Activated T-helper 17 cell treated with anti-CD3 and anti-CD28 coated beads, Interleukin-2, amount 50 U/mL, for 72 hours (primary cell): Measurements from ENCODE around the gene CD151. TPM values are rescaled to one million over a fixed set of nuclear protein-coding genes. Genes with fewer than 3 reads are reported as not detected.

ENCODE experiments used
- ATAC-seq: fragments of 150-1000 bp; cut with Tn5 transposase; replicated peaks from 2 replicates; pipeline ENCODE4 v1.10.0; 2021; ENCODE audit warnings: mild to moderate bottlenecking, moderate library complexity
- H3K27ac Mint-ChIP-seq: one replicate; pipeline ENCODE4 v1.8.0; 2022; ENCODE audit warnings: mixed read lengths
- H3K27me3 Mint-ChIP-seq: one replicate; pipeline ENCODE4 v1.8.0; 2022; ENCODE audit warnings: mixed read lengths
- H3K36me3 Mint-ChIP-seq: one replicate; pipeline ENCODE4 v1.8.0; 2022; ENCODE audit warnings: low read depth, mild to moderate bottlenecking, mixed read lengths
- H3K4me1 Mint-ChIP-seq: one replicate; pipeline ENCODE4 v1.8.0; 2022; ENCODE audit warnings: mixed read lengths
- H3K4me3 Mint-ChIP-seq: one replicate; pipeline ENCODE4 v1.8.0; 2022; ENCODE audit warnings: mild to moderate bottlenecking, mixed read lengths
- H3K9me3 Mint-ChIP-seq: one replicate; pipeline ENCODE4 v1.8.0; 2022; ENCODE audit warnings: mixed read lengths
- total RNA-seq, 2 donors: library from RNA; stranded (reverse); gene quantifications; one replicate each; pipeline ENCODE4 v1.2.3, GENCODE V29; 2022

Gene CD151
- total RNA-seq, 2 donors from 2014 or later = 61.5 to 74.6 TPM

GRCh38 chr11:846496-847098 is 13.8 kb downstream of the CD151 start:
- no peak for ATAC-seq
- H3K27me3 Mint-ChIP-seq = no peaks in the 10 kb centered on the region
- no peaks in the 10 kb centered on the region for H3K9me3 Mint-ChIP-seq
- H3K36me3 Mint-ChIP-seq = no peaks in the 10 kb centered on the region
- no peaks in the 10 kb centered on the region for H3K4me1 Mint-ChIP-seq
- no peak overlapping the region for H3K4me3 Mint-ChIP-seq
- H3K27ac Mint-ChIP-seq = no peak overlapping the region

GRCh38 chr11:847876-848275 is 15.1 kb downstream of the CD151 start:
- Mint-ChIP-seq H3K36me3 (no peaks in the 10 kb centered on the region), H3K9me3 (no peaks in the 10 kb centered on the region), H3K27me3 (no peaks in the 10 kb centered on the region), H3K4me3 (no peak overlapping the region), H3K27ac (no peak overlapping the region), H3K4me1 (no peaks in the 10 kb centered on the region)
- ATAC-seq = no peak

- no peaks in the 10 kb centered on the region for H3K9me3 Mint-ChIP-seq
- H3K27ac Mint-ChIP-seq = no peak overlapping the region
- H3K36me3 Mint-ChIP-seq = no peaks in the 10 kb centered on the region
- H3K27me3 Mint-ChIP-seq = no peaks in the 10 kb centered on the region
- no peaks in the 10 kb centered on the region for H3K4me1 Mint-ChIP-seq
- peak; percentile 68 for ATAC-seq
- H3K4me3 Mint-ChIP-seq = peak overlapping the region; percentile 53
These were observed 15.7 kb downstream of the CD151 start for GRCh38 chr11:848380-848931.

- Mint-ChIP-seq H3K36me3 (no peaks in the 10 kb centered on the region), H3K4me3 (peak overlapping the region; percentile 53), H3K4me1 (no peaks in the 10 kb centered on the region), H3K27me3 (no peaks in the 10 kb centered on the region), H3K27ac (no peak overlapping the region), H3K9me3 (no peaks in the 10 kb centered on the region)
- peak; percentile 48 for ATAC-seq
These were observed 16.5 kb downstream of the CD151 start for GRCh38 chr11:849104-849824.

- H3K36me3 Mint-ChIP-seq = no peaks in the 10 kb centered on the region
- H3K4me3 Mint-ChIP-seq = no peak overlapping the region
- H3K9me3 Mint-ChIP-seq = no peaks in the 10 kb centered on the region
- H3K4me1 Mint-ChIP-seq = no peaks in the 10 kb centered on the region
- no peaks in the 10 kb centered on the region for H3K27me3 Mint-ChIP-seq
- peak; percentile 11 for ATAC-seq
- H3K27ac Mint-ChIP-seq = no peak overlapping the region
These were observed 17.4 kb downstream of the CD151 start for GRCh38 chr11:849951-850774.

GRCh38 chr11:850775-851763 is 18.3 kb downstream of the CD151 start:
- H3K27ac Mint-ChIP-seq = no peak overlapping the region
- no peaks in the 10 kb centered on the region for H3K4me1 Mint-ChIP-seq
- H3K27me3 Mint-ChIP-seq = no peaks in the 10 kb centered on the region
- no peaks in the 10 kb centered on the region for H3K9me3 Mint-ChIP-seq
- no peaks in the 10 kb centered on the region for H3K36me3 Mint-ChIP-seq
- ATAC-seq = no peak
- no peak overlapping the region for H3K4me3 Mint-ChIP-seq

GRCh38 chr11:852762-853161 is 20.0 kb downstream of the CD151 start:
- no peak overlapping the region for H3K27ac Mint-ChIP-seq
- no peaks in the 10 kb centered on the region for H3K9me3 Mint-ChIP-seq
- no peak for ATAC-seq
- no peaks in the 10 kb centered on the region for H3K27me3 Mint-ChIP-seq
- no peak overlapping the region for H3K4me3 Mint-ChIP-seq
- H3K36me3 Mint-ChIP-seq = no peaks in the 10 kb centered on the region
- no peaks in the 10 kb centered on the region for H3K4me1 Mint-ChIP-seq

GRCh38 chr11:853682-854448 is 21.1 kb downstream of the CD151 start:
- no peaks in the 10 kb centered on the region for H3K9me3 Mint-ChIP-seq
- no peaks in the 10 kb centered on the region for H3K27me3 Mint-ChIP-seq
- H3K36me3 Mint-ChIP-seq = no peaks in the 10 kb centered on the region
- H3K27ac Mint-ChIP-seq = no peak overlapping the region
- H3K4me3 Mint-ChIP-seq = no peak overlapping the region
- no peaks in the 10 kb centered on the region for H3K4me1 Mint-ChIP-seq
- ATAC-seq = no peak

- no peak for ATAC-seq
- Mint-ChIP-seq H3K27me3 (no peaks in the 10 kb centered on the region), H3K9me3 (no peaks in the 10 kb centered on the region), H3K36me3 (no peaks in the 10 kb centered on the region), H3K27ac (no peak overlapping the region), H3K4me3 (no peak overlapping the region), H3K4me1 (no peaks in the 10 kb centered on the region)
These were observed 22.0 kb downstream of the CD151 start for GRCh38 chr11:854601-855329.

- no peak for ATAC-seq
- no peak overlapping the region for H3K4me3 Mint-ChIP-seq
- no peaks in the 10 kb centered on the region for H3K36me3 Mint-ChIP-seq
- no peak overlapping the region for H3K27ac Mint-ChIP-seq
- no peaks in the 10 kb centered on the region for H3K4me1 Mint-ChIP-seq
- no peaks in the 10 kb centered on the region for H3K9me3 Mint-ChIP-seq
- H3K27me3 Mint-ChIP-seq = no peaks in the 10 kb centered on the region
These were observed 22.6 kb downstream of the CD151 start for GRCh38 chr11:855330-855674.

GRCh38 chr11:855796-856195 is 23.0 kb downstream of the CD151 start:
- H3K27ac Mint-ChIP-seq = no peak overlapping the region
- no peak for ATAC-seq
- H3K27me3 Mint-ChIP-seq = no peaks in the 10 kb centered on the region
- H3K4me1 Mint-ChIP-seq = no peaks in the 10 kb centered on the region
- H3K9me3 Mint-ChIP-seq = no peaks in the 10 kb centered on the region
- H3K36me3 Mint-ChIP-seq = no peaks in the 10 kb centered on the region
- H3K4me3 Mint-ChIP-seq = no peak overlapping the region

- Mint-ChIP-seq H3K4me1 (no peaks in the 10 kb centered on the region), H3K9me3 (no peaks in the 10 kb centered on the region), H3K27ac (no peak overlapping the region), H3K4me3 (no peak overlapping the region), H3K27me3 (no peaks in the 10 kb centered on the region), H3K36me3 (no peaks in the 10 kb centered on the region)
- no peak for ATAC-seq
These were observed 23.6 kb downstream of the CD151 start for GRCh38 chr11:856397-856796.
